Measurements from ENCODE around the gene CPNE5.

The CPNE5 gene

DNA sequence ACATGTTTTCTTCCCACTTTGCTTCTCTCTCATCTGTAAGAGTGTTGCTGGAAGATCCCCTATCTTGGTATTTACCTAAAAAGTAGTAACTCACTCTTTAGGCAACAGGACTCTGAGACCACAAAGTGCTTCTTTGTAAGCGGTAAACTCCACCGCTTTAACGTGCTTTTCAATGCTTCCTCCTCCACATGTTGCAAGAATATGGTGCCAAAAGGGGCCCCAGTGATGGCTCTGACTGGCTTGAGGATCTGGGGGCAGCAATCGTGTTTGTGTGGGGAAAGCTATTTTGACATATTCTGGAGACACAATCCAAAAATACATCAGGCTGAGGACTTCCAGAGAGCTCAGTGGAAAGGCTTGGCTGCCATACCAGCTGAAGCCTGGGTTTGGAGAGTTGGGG is 12.4 kb upstream of the CPNE5 start:
- Histone ChIP-seq H3K27me3 (ENCODE audit: low read depth, low read length) (no peaks in the 10 kb centered on the region), H3K36me3 (replicated peaks; ENCODE audit: low read depth, low read length) (peaks cover 45% of the 10 kb centered on the region), H3K9ac (ENCODE audit: low read length) (no peak overlapping the region), H3K9me3 (ENCODE audit: insufficient read depth, low read length) (no peaks in the 10 kb centered on the region), H4K20me1 (ENCODE audit: insufficient read depth, low read length) (no peaks in the 10 kb centered on the region), H3K27ac (ENCODE audit: low read length) (no peak overlapping the region), H3K79me2 (ENCODE audit: low read length) (no peaks in the 10 kb centered on the region), H3K4me2 (ENCODE audit: low read length) (no peak overlapping the region), H2AFZ (ENCODE audit: low read depth, low read length) (no peak overlapping the region), H3K4me3 (ENCODE audit: low read length) (no peak overlapping the region), H3K4me1 (ENCODE audit: low read length) (no peaks in the 10 kb centered on the region)
- no peak for TF ChIP-seq EZH2phosphoT487 (IDR thresholded peaks at IDR 0.05; ENCODE audit: low read depth)
- TF ChIP-seq, protein P1, sequence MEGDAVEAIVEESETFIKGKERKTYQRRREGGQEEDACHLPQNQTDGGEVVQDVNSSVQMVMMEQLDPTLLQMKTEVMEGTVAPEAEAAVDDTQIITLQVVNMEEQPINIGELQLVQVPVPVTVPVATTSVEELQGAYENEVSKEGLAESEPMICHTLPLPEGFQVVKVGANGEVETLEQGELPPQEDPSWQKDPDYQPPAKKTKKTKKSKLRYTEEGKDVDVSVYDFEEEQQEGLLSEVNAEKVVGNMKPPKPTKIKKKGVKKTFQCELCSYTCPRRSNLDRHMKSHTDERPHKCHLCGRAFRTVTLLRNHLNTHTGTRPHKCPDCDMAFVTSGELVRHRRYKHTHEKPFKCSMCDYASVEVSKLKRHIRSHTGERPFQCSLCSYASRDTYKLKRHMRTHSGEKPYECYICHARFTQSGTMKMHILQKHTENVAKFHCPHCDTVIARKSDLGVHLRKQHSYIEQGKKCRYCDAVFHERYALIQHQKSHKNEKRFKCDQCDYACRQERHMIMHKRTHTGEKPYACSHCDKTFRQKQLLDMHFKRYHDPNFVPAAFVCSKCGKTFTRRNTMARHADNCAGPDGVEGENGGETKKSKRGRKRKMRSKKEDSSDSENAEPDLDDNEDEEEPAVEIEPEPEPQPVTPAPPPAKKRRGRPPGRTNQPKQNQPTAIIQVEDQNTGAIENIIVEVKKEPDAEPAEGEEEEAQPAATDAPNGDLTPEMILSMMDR (IDR thresholded peaks at IDR 0.05; ENCODE audit: low read depth, low read length), result no peak

DNA sequence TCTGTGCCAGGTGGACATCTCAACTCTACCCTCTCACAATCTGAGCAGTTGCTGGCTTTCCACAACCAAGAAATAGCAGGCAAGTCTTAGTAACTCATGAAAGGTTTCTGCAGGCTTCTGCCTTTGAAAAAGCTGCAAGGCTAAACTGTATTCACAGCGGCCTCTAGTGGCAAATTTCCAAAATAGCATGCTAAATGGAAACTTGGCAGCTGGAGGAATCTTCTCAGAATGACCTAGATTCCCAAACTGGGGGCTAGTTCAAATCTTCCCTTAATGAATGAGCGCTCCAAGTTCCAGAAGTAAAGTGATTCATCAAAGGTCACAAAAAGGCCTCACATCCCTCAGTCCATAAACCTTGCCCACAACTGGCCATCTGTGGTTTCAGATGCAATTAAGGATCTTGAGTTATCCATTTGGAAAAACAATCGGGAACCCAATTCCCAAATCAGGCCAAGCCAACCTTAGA is 11.9 kb upstream of the CPNE5 start:
- Histone ChIP-seq H3K9me3 (ENCODE audit: insufficient read depth, low read length) (no peaks in the 10 kb centered on the region), H3K27ac (ENCODE audit: low read length) (no peak overlapping the region), H3K4me3 (ENCODE audit: low read length) (no peak overlapping the region), H4K20me1 (ENCODE audit: insufficient read depth, low read length) (no peaks in the 10 kb centered on the region), H3K9ac (ENCODE audit: low read length) (no peak overlapping the region), H3K4me2 (ENCODE audit: low read length) (no peak overlapping the region), H2AFZ (ENCODE audit: low read depth, low read length) (no peak overlapping the region), H3K79me2 (ENCODE audit: low read length) (no peaks in the 10 kb centered on the region), H3K4me1 (ENCODE audit: low read length) (no peaks in the 10 kb centered on the region), H3K27me3 (ENCODE audit: low read depth, low read length) (no peaks in the 10 kb centered on the region), H3K36me3 (replicated peaks; ENCODE audit: low read depth, low read length) (peaks cover 41% of the 10 kb centered on the region)
- TF ChIP-seq EZH2phosphoT487 (IDR thresholded peaks at IDR 0.05; ENCODE audit: low read depth), result no peak
- TF ChIP-seq, protein P1 (IDR thresholded peaks at IDR 0.05; ENCODE audit: low read depth, low read length), result peak; percentile 93

DNA sequence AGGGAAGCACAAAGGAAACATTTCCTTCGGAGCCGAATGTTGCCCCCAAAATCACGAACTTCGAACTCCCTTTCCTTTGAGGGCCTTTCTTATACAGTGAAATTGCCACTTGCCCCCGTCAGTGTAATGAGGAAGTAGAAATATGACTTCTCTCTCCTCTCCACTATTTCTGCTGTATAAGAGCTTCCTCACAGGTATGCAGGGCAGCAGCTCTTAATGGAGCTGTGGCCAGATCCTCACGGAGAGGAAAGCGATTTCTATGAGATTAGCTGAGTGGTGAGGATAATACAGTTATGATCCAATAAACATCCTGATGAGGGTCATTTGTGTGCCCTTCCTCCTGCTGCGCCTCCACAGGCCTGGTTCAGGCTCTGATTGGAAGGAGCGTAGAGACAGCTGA is 10.8 kb upstream of the CPNE5 start:
- H4K20me1 ChIP-seq (ENCODE audit: insufficient read depth, low read length), result no peaks in the 10 kb centered on the region
- no peaks in the 10 kb centered on the region for H3K9me3 ChIP-seq (ENCODE audit: insufficient read depth, low read length)
- no peak overlapping the region for H3K4me3 ChIP-seq (ENCODE audit: low read length)
- TF ChIP-seq, protein P1 (IDR thresholded peaks at IDR 0.05; ENCODE audit: low read depth, low read length), result no peak
- TF ChIP-seq EZH2phosphoT487 (IDR thresholded peaks at IDR 0.05; ENCODE audit: low read depth), result no peak
- H3K4me1 ChIP-seq (ENCODE audit: low read length), result no peaks in the 10 kb centered on the region
- H3K36me3 ChIP-seq (replicated peaks; ENCODE audit: low read depth, low read length), result peaks cover 30% of the 10 kb centered on the region
- H3K27me3 ChIP-seq (ENCODE audit: low read depth, low read length), result no peaks in the 10 kb centered on the region
- no peaks in the 10 kb centered on the region for H3K79me2 ChIP-seq (ENCODE audit: low read length)
- no peak overlapping the region for H3K4me2 ChIP-seq (ENCODE audit: low read length)
- H3K9ac ChIP-seq (ENCODE audit: low read length), result no peak overlapping the region
- no peak overlapping the region for H3K27ac ChIP-seq (ENCODE audit: low read length)
- no peak overlapping the region for H2AFZ ChIP-seq (ENCODE audit: low read depth, low read length)

DNA sequence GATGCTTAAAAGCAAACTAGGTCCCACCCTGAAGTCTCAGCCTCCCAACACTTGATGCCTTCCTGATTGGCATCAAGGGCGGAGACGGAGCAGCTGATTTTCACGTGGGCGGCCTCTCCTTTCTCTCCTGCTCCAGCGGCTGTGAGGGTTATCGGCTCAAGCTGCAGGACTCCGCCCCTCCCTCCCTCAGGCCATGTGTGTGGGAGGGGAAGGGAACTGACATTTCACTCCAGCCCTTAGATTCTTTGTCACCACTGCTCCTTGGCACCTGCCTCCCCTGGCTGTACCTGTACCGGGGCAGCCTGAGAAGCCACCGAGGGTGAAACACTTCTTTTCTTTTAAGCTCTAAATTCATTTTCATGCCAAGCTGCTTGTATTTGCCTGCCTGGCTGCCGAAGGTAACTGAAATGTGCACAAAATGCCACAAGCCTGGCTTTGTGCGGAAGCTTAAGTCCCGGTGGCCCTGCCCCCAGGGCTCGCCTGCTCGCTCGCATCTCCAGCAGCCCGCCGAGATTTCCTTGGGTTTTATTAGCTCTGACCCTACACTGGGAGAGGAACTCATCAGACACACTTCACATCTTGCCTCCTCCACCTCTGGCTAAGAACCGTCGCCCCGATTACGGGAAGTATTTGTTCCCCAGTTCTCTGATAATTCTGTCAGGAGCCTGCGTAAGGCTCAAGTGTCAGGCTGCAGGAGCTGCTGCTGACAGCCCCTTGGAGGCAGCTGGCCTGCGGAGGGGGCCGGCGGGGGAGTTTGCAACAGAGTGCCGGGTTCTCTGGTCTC is 9.6 kb upstream of the CPNE5 start:
- TF ChIP-seq, protein P1 (IDR thresholded peaks at IDR 0.05; ENCODE audit: low read depth, low read length), result no peak
- no peak for TF ChIP-seq EZH2phosphoT487 (IDR thresholded peaks at IDR 0.05; ENCODE audit: low read depth)
- H2AFZ ChIP-seq (ENCODE audit: low read depth, low read length), result no peak overlapping the region
- H3K9me3 ChIP-seq (ENCODE audit: insufficient read depth, low read length), result no peaks in the 10 kb centered on the region
- peaks cover 25% of the 10 kb centered on the region for H3K36me3 ChIP-seq (replicated peaks; ENCODE audit: low read depth, low read length)
- H4K20me1 ChIP-seq (ENCODE audit: insufficient read depth, low read length), result no peaks in the 10 kb centered on the region
- no peak overlapping the region for H3K27ac ChIP-seq (ENCODE audit: low read length)
- no peaks in the 10 kb centered on the region for H3K4me1 ChIP-seq (ENCODE audit: low read length)
- no peak overlapping the region for H3K9ac ChIP-seq (ENCODE audit: low read length)
- H3K4me2 ChIP-seq (ENCODE audit: low read length), result no peak overlapping the region
- no peaks in the 10 kb centered on the region for H3K27me3 ChIP-seq (ENCODE audit: low read depth, low read length)
- no peak overlapping the region for H3K4me3 ChIP-seq (ENCODE audit: low read length)
- no peaks in the 10 kb centered on the region for H3K79me2 ChIP-seq (ENCODE audit: low read length)

Measured in OCI-LY3 (cell line).